PC-3 (cell line): ENCODE data around the gene MLLT3. TPM values are rescaled to one million over a fixed set of nuclear protein-coding genes. Genes with fewer than 3 reads are reported as not detected.

Experiments
- ATAC-seq: fragments of 200-7000 bp; cut with Tn5 transposase; 2 replicates; pipeline ENCODE4 v1.9.1; 2020; ENCODE audit warnings: mild to moderate bottlenecking, moderate library complexity
- BruUV-seq: library from RNA; stranded (reverse); fragments of 400-500 nt; replicated peaks from 2 replicates; lab custom pipeline; 2021; lab: Mats Ljungman, UMichigan
- CTCF ChIA-PET: fragments of 300-600 bp; sonication (Branson Sonifier 250); formaldehyde crosslinking; loops from one replicate; lab custom pipeline; 2022; ENCODE audit warnings: antibody characterized with exemption; lab: Charles Lee
- POLR2A ChIA-PET: fragments of 300-600 bp; sonication (Branson Sonifier 250); formaldehyde crosslinking; loops from one replicate; lab custom pipeline; 2022; ENCODE audit warnings: antibody characterized with exemption; ENCODE audit not compliant: unreplicated experiment; lab: Charles Lee
- DNase-seq: peaks from one replicate; pipeline ENCODE4 v3.0.0-alpha.2; 2015
- H2AFZ ChIP-seq: fragments of 300-600 bp; sonication (generic); 2 replicates; pipeline ENCODE4 v1.6.0; 2016; ENCODE audit warnings: antibody characterized with exemption, low read length
- H3F3A ChIP-seq: fragments of 300-600 bp; sonication (generic); one replicate; pipeline ENCODE4 v1.6.0; 2017; ENCODE audit warnings: antibody characterized with exemption, low read length, control low read depth, mild to moderate bottlenecking; ENCODE audit not compliant: unreplicated experiment
- H3K27ac ChIP-seq: fragments of 300-600 bp; sonication (generic); 2 replicates; pipeline ENCODE4 v1.5.1; 2016; ENCODE audit warnings: mild to moderate bottlenecking, low read length
- H3K27me3 ChIP-seq: fragments of 300-600 bp; sonication (generic); 2 replicates; pipeline ENCODE4 v1.6.1; 2016; ENCODE audit warnings: low read length, mixed read lengths
- H3K36me3 ChIP-seq: fragments of 300-600 bp; sonication (generic); 2 replicates; pipeline ENCODE4 v1.6.1; 2016; ENCODE audit warnings: low read depth, mixed run types, low read length, mixed read lengths
- H3K4me1 ChIP-seq: fragments of 300-600 bp; sonication (generic); 2 replicates; pipeline ENCODE4 v1.5.1; 2016; ENCODE audit warnings: low read length; ENCODE audit not compliant: insufficient read depth
- H3K4me2 ChIP-seq: fragments of 300-600 bp; sonication (generic); 2 replicates; pipeline ENCODE4 v1.6.0; 2016; ENCODE audit warnings: low read length
- H3K4me3 ChIP-seq: fragments of 300-600 bp; sonication (generic); 2 replicates; pipeline ENCODE4 v1.5.1; 2016; ENCODE audit warnings: mild to moderate bottlenecking, low read length, mixed read lengths
- H3K79me2 ChIP-seq: fragments of 300-600 bp; sonication (generic); 2 replicates; pipeline ENCODE4 v1.6.1; 2017; ENCODE audit warnings: low read length, mixed read lengths
- H3K9ac ChIP-seq: fragments of 300-600 bp; sonication (generic); 2 replicates; pipeline ENCODE4 v1.6.0; 2016; ENCODE audit warnings: mild to moderate bottlenecking, low read length
- H3K9me2 ChIP-seq: fragments of 300-600 bp; sonication (generic); replicated peaks from 2 replicates; pipeline ENCODE4 v1.6.1; 2016; ENCODE audit warnings: mixed run types, low read length, mixed read lengths
- H3K9me3 ChIP-seq: fragments of 300-600 bp; sonication (generic); 2 replicates; pipeline ENCODE4 v1.6.1; 2016; ENCODE audit warnings: low read length, mixed read lengths
- H4K20me1 ChIP-seq: fragments of 300-600 bp; sonication (generic); 2 replicates; pipeline ENCODE4 v1.6.1; 2016; ENCODE audit warnings: low read length, mixed read lengths
- EZH2 ChIP-seq: fragments of 300-600 bp; sonication (generic); IDR thresholded peaks from one replicate; pipeline ENCODE4 v1.6.1; 2017; ENCODE audit warnings: antibody characterized with exemption, mild to moderate bottlenecking, low read length; ENCODE audit not compliant: unreplicated experiment
- EZH2phosphoT487 ChIP-seq: fragments of 300-600 bp; sonication (generic); IDR thresholded peaks from 2 replicates; pipeline ENCODE4 v1.6.1; 2018; ENCODE audit warnings: mild to moderate bottlenecking, antibody characterized with exemption, low read length, borderline replicate concordance
- intact Hi-C: fragments of 100-400 bp; cut with micrococcal nuclease; formaldehyde crosslinking; loops from 2 replicates; pipeline ENCODE4 v1.9.0; 2023
- total RNA-seq: library from RNA; depleted of rRNA; stranded (reverse); fragments of >200 nt; gene quantifications from 2 replicates; pipeline ENCODE4 v1.2.3, GENCODE V29; 2014
- TF ChIP-seq, protein P1 (sequence below): fragments of 300-600 bp; sonication (generic); conservative IDR thresholded peaks from 2 replicates; pipeline ENCODE4 v1.5.1; 2017; ENCODE audit warnings: antibody characterized with exemption, low read depth, mild to moderate bottlenecking, low read length

Gene MLLT3
- total RNA-seq, 1 experiment from 2014 or later = 7.1 TPM

DNA sequence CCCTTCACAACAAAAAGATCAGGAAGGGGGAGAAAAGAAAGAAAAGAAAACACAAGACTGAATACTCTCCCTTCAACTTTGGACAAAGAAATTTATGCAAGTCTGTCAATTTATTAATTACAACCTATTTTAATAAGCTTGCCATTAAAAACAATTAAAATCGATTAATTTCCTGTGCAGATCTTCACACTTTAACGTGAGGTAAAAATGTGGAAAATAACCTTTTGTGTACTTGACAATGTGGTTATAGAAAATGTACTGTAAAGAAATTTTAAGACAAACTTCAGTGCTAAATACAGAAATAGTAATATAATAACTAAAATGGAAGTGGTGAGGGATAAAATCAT, 2.7 kb upstream of the MLLT3 start:
- Histone ChIP-seq H2AFZ (no peak overlapping the region), H3K36me3 (no peaks in the 10 kb centered on the region), H3K9ac (no peak overlapping the region), H3K79me2 (no peaks in the 10 kb centered on the region), H3K27ac (no peak overlapping the region), H3K4me1 (peaks cover 2% of the 10 kb centered on the region), H3K9me3 (no peaks in the 10 kb centered on the region), H3K27me3 (no peaks in the 10 kb centered on the region), H3F3A (no peaks in the 10 kb centered on the region), H3K4me3 (peak overlapping the region; percentile 87; the same call in 1 of the 2 replicates), H3K9me2 (no peaks in the 10 kb centered on the region), H3K4me2 (peak overlapping the region; percentile 91), H4K20me1 (no peaks in the 10 kb centered on the region)
- no peak for TF ChIP-seq EZH2phosphoT487
- no peak for TF ChIP-seq EZH2
- CTCF ChIA-PET = interaction anchor here (0.6 to 1.5 kb wide), 4 partner anchors 201 to 486 kb away, joined by 3 to 6 read pairs (median 4); no protein-coding TSS in a partner anchor
- DNase-seq = no peak
- no peak for ATAC-seq
- POLR2A ChIA-PET = no interaction called here
- no TSS peak for BruUV-seq
- intact Hi-C loops = no loop called here

DNA sequence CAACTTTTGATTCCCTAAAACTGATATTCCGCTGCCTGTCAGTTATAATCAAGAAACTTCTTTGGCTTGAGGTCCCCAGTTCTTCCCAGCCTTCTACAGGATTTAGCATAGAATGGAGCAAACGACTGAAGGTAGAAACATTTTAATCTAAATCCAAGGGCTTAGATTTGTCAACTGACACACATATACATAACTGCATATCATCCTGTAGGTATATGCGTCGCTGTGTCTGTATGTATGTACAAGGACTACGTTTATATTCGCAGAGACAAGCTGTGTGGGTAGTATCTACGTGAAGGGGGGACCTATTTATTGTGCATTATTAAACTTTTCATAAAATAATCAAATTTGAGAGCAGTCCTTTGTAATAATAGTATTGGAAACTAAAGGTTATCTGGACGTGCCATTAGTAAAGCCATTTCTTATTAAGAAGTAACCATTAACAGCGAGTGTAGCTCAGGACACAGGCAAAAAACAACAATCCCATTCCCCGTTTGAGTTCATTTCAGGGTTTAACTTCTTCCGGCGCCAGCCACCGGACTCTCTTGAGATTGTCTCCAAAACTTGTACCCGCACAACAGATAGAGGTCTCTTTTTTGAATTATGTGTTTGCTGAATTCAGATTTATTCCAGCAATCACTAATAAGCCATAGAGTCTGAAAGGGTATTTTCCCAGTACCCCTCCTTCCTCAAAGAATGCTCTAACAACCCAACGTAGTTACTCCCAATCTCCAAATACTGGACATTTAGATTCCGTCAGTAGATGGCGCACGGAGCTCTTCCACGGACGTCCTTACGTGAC, 2.1 kb upstream of the MLLT3 start:
- H3K36me3 ChIP-seq = no peaks in the 10 kb centered on the region
- DNase-seq = peak; percentile 81
- ChIA-PET POLR2A (no interaction called here), CTCF (interaction anchor here (0.7 to 1.5 kb wide), 4 partner anchors 201 to 487 kb away, joined by 3 to 6 read pairs (median 4); no protein-coding TSS in a partner anchor)
- no peak overlapping the region for H3K27ac ChIP-seq
- no peak for TF ChIP-seq EZH2
- TF ChIP-seq, protein P1, sequence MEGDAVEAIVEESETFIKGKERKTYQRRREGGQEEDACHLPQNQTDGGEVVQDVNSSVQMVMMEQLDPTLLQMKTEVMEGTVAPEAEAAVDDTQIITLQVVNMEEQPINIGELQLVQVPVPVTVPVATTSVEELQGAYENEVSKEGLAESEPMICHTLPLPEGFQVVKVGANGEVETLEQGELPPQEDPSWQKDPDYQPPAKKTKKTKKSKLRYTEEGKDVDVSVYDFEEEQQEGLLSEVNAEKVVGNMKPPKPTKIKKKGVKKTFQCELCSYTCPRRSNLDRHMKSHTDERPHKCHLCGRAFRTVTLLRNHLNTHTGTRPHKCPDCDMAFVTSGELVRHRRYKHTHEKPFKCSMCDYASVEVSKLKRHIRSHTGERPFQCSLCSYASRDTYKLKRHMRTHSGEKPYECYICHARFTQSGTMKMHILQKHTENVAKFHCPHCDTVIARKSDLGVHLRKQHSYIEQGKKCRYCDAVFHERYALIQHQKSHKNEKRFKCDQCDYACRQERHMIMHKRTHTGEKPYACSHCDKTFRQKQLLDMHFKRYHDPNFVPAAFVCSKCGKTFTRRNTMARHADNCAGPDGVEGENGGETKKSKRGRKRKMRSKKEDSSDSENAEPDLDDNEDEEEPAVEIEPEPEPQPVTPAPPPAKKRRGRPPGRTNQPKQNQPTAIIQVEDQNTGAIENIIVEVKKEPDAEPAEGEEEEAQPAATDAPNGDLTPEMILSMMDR = peak; percentile 89
- TF ChIP-seq EZH2phosphoT487 = no peak
- peak overlapping the region; percentile 91 for H3K4me2 ChIP-seq
- H3K4me3 ChIP-seq = peak overlapping the region; percentile 87
- H3K79me2 ChIP-seq = no peaks in the 10 kb centered on the region
- H3F3A ChIP-seq = no peaks in the 10 kb centered on the region
- no TSS peak for BruUV-seq
- ATAC-seq = peak; percentile 14; the same call in 1 of the 2 replicates
- intact Hi-C loops = loop anchor here (1.0 to 5.0 kb wide), 8 partner anchors 60 to 487 kb away; partner anchors contain the start of gene FOCAD
- H2AFZ ChIP-seq = peak overlapping the region; percentile 89
- peaks cover 8% of the 10 kb centered on the region for H3K4me1 ChIP-seq
- no peaks in the 10 kb centered on the region for H3K9me3 ChIP-seq
- peak overlapping the region; percentile 42; the same call in 1 of the 2 replicates for H3K9ac ChIP-seq
- H3K9me2 ChIP-seq = no peaks in the 10 kb centered on the region
- no peaks in the 10 kb centered on the region for H3K27me3 ChIP-seq
- no peaks in the 10 kb centered on the region for H4K20me1 ChIP-seq

DNA sequence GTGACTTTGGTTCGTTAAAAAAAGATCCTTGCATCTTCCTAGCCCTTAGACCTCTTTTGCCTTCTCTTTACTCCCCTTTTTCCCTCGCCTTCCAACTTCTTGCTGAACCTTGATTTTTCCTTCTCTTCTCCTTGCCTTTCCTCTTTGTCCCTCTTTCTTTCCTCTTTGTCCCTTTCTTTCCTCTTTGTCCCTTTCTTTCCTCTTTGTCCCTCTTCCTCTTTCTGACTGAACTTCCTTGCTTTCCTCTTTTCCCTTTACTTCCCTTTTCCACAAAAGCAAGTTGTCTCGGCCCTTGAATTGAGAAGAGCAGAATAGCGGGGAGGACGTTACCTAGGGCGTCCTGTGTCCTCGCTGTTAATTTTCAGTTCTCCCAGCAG, 1.4 kb upstream of the MLLT3 start:
- Histone ChIP-seq H3K4me1 (peaks cover 14% of the 10 kb centered on the region), H3K9me2 (no peaks in the 10 kb centered on the region), H3K27me3 (no peaks in the 10 kb centered on the region), H4K20me1 (no peaks in the 10 kb centered on the region), H3K9ac (peak overlapping the region; percentile 42; the same call in 1 of the 2 replicates), H3K9me3 (no peaks in the 10 kb centered on the region), H3K79me2 (no peaks in the 10 kb centered on the region), H3K27ac (no peak overlapping the region), H3K36me3 (no peaks in the 10 kb centered on the region), H3K4me3 (peak overlapping the region; percentile 87), H3K4me2 (peak overlapping the region; percentile 91), H2AFZ (peak overlapping the region; percentile 89), H3F3A (peaks cover 3% of the 10 kb centered on the region)
- no TSS peak for BruUV-seq
- ChIA-PET CTCF (no interaction called here), POLR2A (no interaction called here)
- ATAC-seq (no peak), DNase-seq (peak; percentile 15)
- intact Hi-C loops = loop anchor here (1.0 to 5.0 kb wide), 8 partner anchors 61 to 488 kb away; partner anchors contain the start of gene FOCAD
- TF ChIP-seq EZH2phosphoT487 (no peak), EZH2 (no peak)
- TF ChIP-seq, protein P1 = no peak
